ENCODE measurements around the gene TNFSF13B. TPM values are rescaled to one million over a fixed set of nuclear protein-coding genes. Genes with fewer than 3 reads are reported as not detected.

TNFSF13B gene
- polyA plus RNA-seq, 1 of the 3 experiments (the other 2 are of a cell fraction), result 0.03 TPM

DNA sequence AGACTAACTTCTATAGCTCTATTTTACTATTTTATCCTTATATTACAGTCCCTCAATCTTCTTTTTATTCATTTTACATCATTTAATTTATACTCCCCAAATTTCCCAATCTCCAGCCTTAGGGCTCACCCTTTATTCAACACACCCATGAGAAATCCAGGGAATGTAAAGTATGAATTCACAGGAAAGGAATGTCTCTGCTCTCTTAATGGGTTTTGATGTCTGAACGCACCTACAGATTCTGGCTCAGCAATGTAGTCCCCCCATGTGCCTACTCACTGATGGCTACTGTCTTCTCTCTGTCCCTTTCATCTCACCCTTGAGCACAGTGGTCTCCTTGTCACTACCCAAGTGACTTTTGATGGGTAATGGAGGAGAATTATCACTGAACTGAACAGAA lies 32.8 kb downstream of the TNFSF13B start:
- H3K79me2 ChIP-seq (ENCODE audit: insufficient read depth), result no peaks in the 10 kb centered on the region
- H3K9me2 ChIP-seq, result no peaks in the 10 kb centered on the region
- WGBS (ENCODE audit: low lambda C conversion rate), result 73% methylated on average over 1 of the region's 1 CpG
- no peak overlapping the region for H3K9ac ChIP-seq
- H3K9me3 ChIP-seq, result no peaks in the 10 kb centered on the region
- no peak overlapping the region for H3K4me2 ChIP-seq
- no peaks in the 10 kb centered on the region for H4K20me1 ChIP-seq (ENCODE audit: insufficient read depth)
- H3F3A ChIP-seq (replicated peaks; ENCODE audit: insufficient read depth), result no peaks in the 10 kb centered on the region
- H3K4me3 ChIP-seq (ENCODE audit: low read depth in 2 of 2, low read length in 1 of 2), result no peak overlapping the region
- H3K36me3 ChIP-seq (replicated peaks in 1 of 2; ENCODE audit: control insufficient read depth in 1 of 2, insufficient read depth in 2 of 2, low read length in 1 of 2), result no peaks in the 10 kb centered on the region
- no peak for TF ChIP-seq TEAD4 (IDR thresholded peaks at IDR 0.05; ENCODE audit: borderline replicate concordance, insufficient read depth)
- TF ChIP-seq ELF1 (IDR thresholded peaks at IDR 0.05), result no peak
- TF ChIP-seq, protein P1, sequence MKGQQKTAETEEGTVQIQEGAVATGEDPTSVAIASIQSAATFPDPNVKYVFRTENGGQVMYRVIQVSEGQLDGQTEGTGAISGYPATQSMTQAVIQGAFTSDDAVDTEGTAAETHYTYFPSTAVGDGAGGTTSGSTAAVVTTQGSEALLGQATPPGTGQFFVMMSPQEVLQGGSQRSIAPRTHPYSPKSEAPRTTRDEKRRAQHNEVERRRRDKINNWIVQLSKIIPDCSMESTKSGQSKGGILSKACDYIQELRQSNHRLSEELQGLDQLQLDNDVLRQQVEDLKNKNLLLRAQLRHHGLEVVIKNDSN (IDR thresholded peaks at IDR 0.05; ENCODE audit: borderline replicate concordance, low read depth), result no peak
- TF ChIP-seq CHD2 (IDR thresholded peaks at IDR 0.05; ENCODE audit: low read length, partially characterized antibody), result no peak
- TF ChIP-seq, protein P2, sequence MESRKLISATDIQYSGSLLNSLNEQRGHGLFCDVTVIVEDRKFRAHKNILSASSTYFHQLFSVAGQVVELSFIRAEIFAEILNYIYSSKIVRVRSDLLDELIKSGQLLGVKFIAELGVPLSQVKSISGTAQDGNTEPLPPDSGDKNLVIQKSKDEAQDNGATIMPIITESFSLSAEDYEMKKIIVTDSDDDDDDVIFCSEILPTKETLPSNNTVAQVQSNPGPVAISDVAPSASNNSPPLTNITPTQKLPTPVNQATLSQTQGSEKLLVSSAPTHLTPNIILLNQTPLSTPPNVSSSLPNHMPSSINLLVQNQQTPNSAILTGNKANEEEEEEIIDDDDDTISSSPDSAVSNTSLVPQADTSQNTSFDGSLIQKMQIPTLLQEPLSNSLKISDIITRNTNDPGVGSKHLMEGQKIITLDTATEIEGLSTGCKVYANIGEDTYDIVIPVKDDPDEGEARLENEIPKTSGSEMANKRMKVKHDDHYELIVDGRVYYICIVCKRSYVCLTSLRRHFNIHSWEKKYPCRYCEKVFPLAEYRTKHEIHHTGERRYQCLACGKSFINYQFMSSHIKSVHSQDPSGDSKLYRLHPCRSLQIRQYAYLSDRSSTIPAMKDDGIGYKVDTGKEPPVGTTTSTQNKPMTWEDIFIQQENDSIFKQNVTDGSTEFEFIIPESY (IDR thresholded peaks at IDR 0.05; ENCODE audit: borderline replicate concordance, low read depth), result no peak
- no peak for TF ChIP-seq FOSL2 (IDR thresholded peaks at IDR 0.05; ENCODE audit: borderline replicate concordance, low read depth)
- TF ChIP-seq, protein P3, sequence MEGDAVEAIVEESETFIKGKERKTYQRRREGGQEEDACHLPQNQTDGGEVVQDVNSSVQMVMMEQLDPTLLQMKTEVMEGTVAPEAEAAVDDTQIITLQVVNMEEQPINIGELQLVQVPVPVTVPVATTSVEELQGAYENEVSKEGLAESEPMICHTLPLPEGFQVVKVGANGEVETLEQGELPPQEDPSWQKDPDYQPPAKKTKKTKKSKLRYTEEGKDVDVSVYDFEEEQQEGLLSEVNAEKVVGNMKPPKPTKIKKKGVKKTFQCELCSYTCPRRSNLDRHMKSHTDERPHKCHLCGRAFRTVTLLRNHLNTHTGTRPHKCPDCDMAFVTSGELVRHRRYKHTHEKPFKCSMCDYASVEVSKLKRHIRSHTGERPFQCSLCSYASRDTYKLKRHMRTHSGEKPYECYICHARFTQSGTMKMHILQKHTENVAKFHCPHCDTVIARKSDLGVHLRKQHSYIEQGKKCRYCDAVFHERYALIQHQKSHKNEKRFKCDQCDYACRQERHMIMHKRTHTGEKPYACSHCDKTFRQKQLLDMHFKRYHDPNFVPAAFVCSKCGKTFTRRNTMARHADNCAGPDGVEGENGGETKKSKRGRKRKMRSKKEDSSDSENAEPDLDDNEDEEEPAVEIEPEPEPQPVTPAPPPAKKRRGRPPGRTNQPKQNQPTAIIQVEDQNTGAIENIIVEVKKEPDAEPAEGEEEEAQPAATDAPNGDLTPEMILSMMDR (IDR thresholded peaks at IDR 0.05), result no peak
- no peak for TF ChIP-seq SMC3 (IDR thresholded peaks at IDR 0.05; ENCODE audit: low read depth, low read length)
- no peak for TF ChIP-seq TCF12 (IDR thresholded peaks at IDR 0.05)
- TF ChIP-seq MXI1 (IDR thresholded peaks at IDR 0.05; ENCODE audit: low read depth, low read length), result no peak
- no peak for TF ChIP-seq TAF1 (IDR thresholded peaks at IDR 0.05; ENCODE audit: borderline replicate concordance, low read depth, low read length)
- no peak for TF ChIP-seq NRF1 (IDR thresholded peaks at IDR 0.05; ENCODE audit: low read depth, low read length)
- no peak for TF ChIP-seq FOXJ3 (CRISPR knock-in tag; IDR thresholded peaks at IDR 0.05)
- TF ChIP-seq EZH2phosphoT487 (IDR thresholded peaks at IDR 0.05; ENCODE audit: borderline replicate concordance, low read depth), result no peak
- TF ChIP-seq RFX5 (IDR thresholded peaks at IDR 0.05; ENCODE audit: low read length), result no peak
- no peaks in the 10 kb centered on the region for H3K4me1 ChIP-seq (ENCODE audit: control insufficient read depth in 1 of 2, insufficient read depth in 2 of 2, low read depth in 1 of 2, low read length in 1 of 2)
- ChIA-PET POLR2A (no interaction called here), CTCF (no interaction called here)
- H2AFZ ChIP-seq (ENCODE audit: low read depth), result no peak overlapping the region
- no peak for DNase-seq
- no peak overlapping the region for H3K27ac ChIP-seq (ENCODE audit: low read depth in 2 of 2, low read length in 1 of 2)
- no peaks in the 10 kb centered on the region; the same call in 1 of the 2 replicates for H3K27me3 ChIP-seq (ENCODE audit: insufficient read depth)
